DOHH2 (cell line): ENCODE results near the gene MAP7D3.

Experiments
- H3F3A ChIP-seq: fragments of 200-600 bp; sonication (generic), shearing (Covaris generic); 2 replicates; pipeline ENCODE4 v1.6.0; 2016; ENCODE audit warnings: antibody characterized with exemption, mild to moderate bottlenecking; ENCODE audit not compliant: control insufficient read depth, insufficient read depth
- H3K27ac ChIP-seq: fragments of 200-600 bp; sonication (generic); 2 replicates; pipeline ENCODE4 v1.5.1; 2014; ENCODE audit warnings: low read depth, mild to moderate bottlenecking, low read length, moderate library complexity
- H3K27me3 ChIP-seq: fragments of 200-600 bp; sonication (generic); 2 replicates; pipeline ENCODE4 v1.6.1; 2014; ENCODE audit warnings: mild to moderate bottlenecking, low read length, mixed read lengths; ENCODE audit not compliant: control insufficient read depth
- H3K36me3 ChIP-seq: fragments of 200-600 bp; sonication (generic); 2 replicates; pipeline ENCODE4 v1.6.1; 2014; ENCODE audit warnings: mild to moderate bottlenecking, low read length, moderate library complexity, mixed read lengths; ENCODE audit not compliant: control insufficient read depth
- H3K4me1 ChIP-seq: fragments of 200-600 bp; sonication (generic); 2 replicates; pipeline ENCODE4 v1.6.1; 2014; ENCODE audit warnings: mild to moderate bottlenecking, low read length, mixed read lengths; ENCODE audit not compliant: control insufficient read depth
- H3K4me2 ChIP-seq: fragments of 200-600 bp; sonication (generic); 2 replicates; pipeline ENCODE4 v1.6.0; 2014; ENCODE audit warnings: mild to moderate bottlenecking, low read length, moderate library complexity
- H3K4me3 ChIP-seq: fragments of 200-600 bp; sonication (generic); 2 replicates; pipeline ENCODE4 v1.5.1; 2014; ENCODE audit warnings: mild to moderate bottlenecking, low read length, mixed read lengths
- H3K79me2 ChIP-seq: fragments of 200-600 bp; sonication (generic); 2 replicates; pipeline ENCODE4 v1.6.1; 2014; ENCODE audit warnings: mild to moderate bottlenecking, low read length, mixed read lengths; ENCODE audit not compliant: control insufficient read depth
- H3K9me2 ChIP-seq: fragments of 200-600 bp; sonication (generic); replicated peaks from 2 replicates; pipeline ENCODE4 v1.6.1; 2014; ENCODE audit warnings: mild to moderate bottlenecking, low read length, mixed read lengths; ENCODE audit not compliant: control insufficient read depth
- H3K9me3 ChIP-seq: fragments of 200-600 bp; sonication (generic); 2 replicates; pipeline ENCODE4 v1.6.1; 2014; ENCODE audit warnings: antibody characterized with exemption, low read length, mixed read lengths; ENCODE audit not compliant: control insufficient read depth, insufficient read depth
- H4K20me1 ChIP-seq: fragments of 200-600 bp; sonication (generic); 2 replicates; pipeline ENCODE4 v1.6.0; 2014; ENCODE audit warnings: low read depth, mild to moderate bottlenecking, antibody characterized with exemption, low read length, moderate library complexity; ENCODE audit not compliant: control insufficient read depth, insufficient read depth
- CTCF ChIP-seq: fragments of 200-600 bp; sonication (generic); IDR thresholded peaks from one replicate; pipeline ENCODE4 v1.5.1; 2014; ENCODE audit warnings: antibody characterized with exemption, mild to moderate bottlenecking, low read depth, low read length; ENCODE audit not compliant: poor library complexity, severe bottlenecking
- EZH2phosphoT487 ChIP-seq: fragments of 200-600 bp; sonication (generic); IDR thresholded peaks from 2 replicates; pipeline ENCODE4 v1.6.1; 2017; ENCODE audit warnings: borderline replicate concordance, mild to moderate bottlenecking, antibody characterized with exemption, low read length, moderate library complexity, mixed read lengths

MAP7D3 gene

DNA sequence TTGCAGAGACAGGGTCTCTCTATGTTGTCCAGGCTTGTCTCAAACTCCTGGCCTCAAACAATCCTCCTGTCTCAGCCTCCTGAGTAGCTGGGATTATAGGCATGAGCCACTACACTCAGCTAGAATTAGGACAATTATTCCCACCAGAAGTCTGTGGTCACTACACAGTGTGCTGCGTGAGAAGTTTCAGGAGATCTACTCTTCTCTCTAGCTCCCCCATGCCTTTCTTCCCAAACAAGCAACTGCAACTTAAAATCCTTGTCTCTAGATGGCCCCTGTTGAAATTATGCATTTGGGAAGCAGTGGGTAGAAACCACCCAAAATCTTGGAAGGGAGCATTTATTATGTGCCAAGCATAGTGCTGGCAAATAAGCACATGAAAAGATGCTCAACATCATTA, 21.1 kb upstream of the MAP7D3 start:
- Histone ChIP-seq H3K27ac (no peak overlapping the region), H3K9me3 (no peaks in the 10 kb centered on the region), H3K36me3 (no peaks in the 10 kb centered on the region), H3F3A (no peaks in the 10 kb centered on the region), H3K4me1 (peaks cover 30% of the 10 kb centered on the region), H3K27me3 (no peaks in the 10 kb centered on the region), H3K79me2 (no peaks in the 10 kb centered on the region), H3K9me2 (no peaks in the 10 kb centered on the region), H4K20me1 (no peaks in the 10 kb centered on the region), H3K4me2 (no peak overlapping the region), H3K4me3 (no peak overlapping the region)
- no peak for TF ChIP-seq EZH2phosphoT487
- TF ChIP-seq CTCF: peak; percentile 16

GRCh38 chrX:136271300-136271699, 20.1 kb upstream of the MAP7D3 start:
- H4K20me1 ChIP-seq: no peaks in the 10 kb centered on the region
- H3K4me3 ChIP-seq: 0 out of 2 replicates have a peak overlapping the region, but pooled peaks have one; percentile 27
- H3K27me3 ChIP-seq: no peaks in the 10 kb centered on the region
- peak overlapping the region; percentile 44 for H3K27ac ChIP-seq
- peak overlapping the region; percentile 58 for H3K4me2 ChIP-seq
- no peaks in the 10 kb centered on the region for H3F3A ChIP-seq
- no peaks in the 10 kb centered on the region for H3K9me3 ChIP-seq
- H3K79me2 ChIP-seq: no peaks in the 10 kb centered on the region
- no peaks in the 10 kb centered on the region for H3K9me2 ChIP-seq
- TF ChIP-seq CTCF: no peak
- TF ChIP-seq EZH2phosphoT487: no peak
- H3K36me3 ChIP-seq: no peaks in the 10 kb centered on the region
- H3K4me1 ChIP-seq: peaks cover 30% of the 10 kb centered on the region

DNA sequence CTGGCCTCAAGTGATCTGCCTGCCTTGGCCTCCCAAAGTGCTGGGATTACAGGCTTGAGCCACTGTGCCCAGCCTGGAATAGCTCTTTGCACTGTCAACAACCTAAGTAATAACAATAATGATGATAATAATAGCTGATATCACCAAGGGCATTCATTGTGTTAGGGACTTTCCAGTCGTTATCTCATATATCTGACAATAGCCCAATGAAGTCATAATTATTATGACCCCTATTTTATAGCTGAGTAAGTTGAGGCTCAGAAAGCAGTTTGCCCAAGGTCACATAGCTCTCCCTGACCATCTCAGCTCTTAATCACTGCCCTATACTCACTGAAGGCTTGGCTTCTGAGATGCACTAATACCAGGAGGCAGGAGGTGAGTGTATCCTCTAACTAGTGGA, 18.7 kb upstream of the MAP7D3 start:
- H3K4me2 ChIP-seq: no peak overlapping the region
- H3K79me2 ChIP-seq: no peaks in the 10 kb centered on the region
- H3K36me3 ChIP-seq: no peaks in the 10 kb centered on the region
- H3K4me1 ChIP-seq: peaks cover 30% of the 10 kb centered on the region
- no peaks in the 10 kb centered on the region for H3F3A ChIP-seq
- H4K20me1 ChIP-seq: no peaks in the 10 kb centered on the region
- H3K9me3 ChIP-seq: no peaks in the 10 kb centered on the region
- H3K4me3 ChIP-seq: no peak overlapping the region
- H3K27ac ChIP-seq: no peak overlapping the region
- H3K27me3 ChIP-seq: no peaks in the 10 kb centered on the region
- TF ChIP-seq EZH2phosphoT487 (no peak), CTCF (no peak)
- H3K9me2 ChIP-seq: no peaks in the 10 kb centered on the region
